MV-4-11 (cell line): ENCODE data around the gene ZNF699.
"Not testable (repeated sequence)": the region's sequence is repeated elsewhere in the genome, so short reads cannot be mapped to it uniquely, and the experiment has no call there.

Experiments
- DNase-seq: peaks from one replicate; lab custom pipeline; 2025; lab: John Stamatoyannopoulos, UW

The ZNF699 gene

GRCh38 chr19:9309139-9309973 is at the start of gene ZNF699:
TSS of gene ZNF699 (minus strand) at chr19:9309838. CDS start at chr19:9305119, 4,719 bp downstream.
- peak; percentile 99 for DNase-seq

GRCh38 chr19:9354651-9355050 is 45.0 kb upstream of the ZNF699 start:
- no peak for DNase-seq

- no peak for DNase-seq
These were observed 43.4 kb upstream of the ZNF699 start for GRCh38 chr19:9353011-9353410.

- no peak for DNase-seq
These were observed 42.9 kb upstream of the ZNF699 start for GRCh38 chr19:9352505-9352904.

GRCh38 chr19:9348671-9349070 is 39.0 kb upstream of the ZNF699 start:
- DNase-seq = no peak

GRCh38 chr19:9348253-9348652 is 38.6 kb upstream of the ZNF699 start:
- DNase-seq = no peak

GRCh38 chr19:9345005-9345404 is 35.4 kb upstream of the ZNF699 start:
- DNase-seq = no peak

- DNase-seq = no peak
These were observed 33.1 kb upstream of the ZNF699 start for GRCh38 chr19:9342610-9343304.

GRCh38 chr19:9329999-9330398 is 20.4 kb upstream of the ZNF699 start:
- no peak for DNase-seq

- no peak for DNase-seq
These were observed 14.9 kb upstream of the ZNF699 start for GRCh38 chr19:9324584-9324962.

GRCh38 chr19:9323919-9324583 is 14.4 kb upstream of the ZNF699 start, which contains the start of gene ZNF559:
TSS of gene ZNF559 (plus strand) at chr19:9324179. CDS start at chr19:9338550, 14,371 bp downstream.
- peak; percentile 96 for DNase-seq

GRCh38 chr19:9323557-9323918 is 13.9 kb upstream of the ZNF699 start:
- peak; percentile 83 for DNase-seq

GRCh38 chr19:9322201-9322600 is 12.6 kb upstream of the ZNF699 start:
- DNase-seq = not testable (repeated sequence)

- not testable (repeated sequence) for DNase-seq
These were observed 12.1 kb upstream of the ZNF699 start for GRCh38 chr19:9321756-9322155.

GRCh38 chr19:9321338-9321737 is 11.7 kb upstream of the ZNF699 start:
- no peak for DNase-seq

- no peak for DNase-seq
These were observed 4.1 kb upstream of the ZNF699 start for GRCh38 chr19:9313756-9314155.

- peak; percentile 97 for DNase-seq
These were observed 372 bp upstream of the ZNF699 start for GRCh38 chr19:9309974-9310446.

GRCh38 chr19:9308091-9308770 is 1.4 kb downstream of the ZNF699 start:
- DNase-seq = no peak

- DNase-seq = no peak
These were observed 3.2 kb downstream of the ZNF699 start for GRCh38 chr19:9306443-9306842.

GRCh38 chr19:9296336-9296735 is 13.3 kb downstream of the ZNF699 start:
- DNase-seq = no peak

GRCh38 chr19:9295411-9295849 is 14.2 kb downstream of the ZNF699 start:
- DNase-seq = no peak
